B cell (primary cell): ENCODE results near the gene RTKN. TPM values are rescaled to one million over a fixed set of nuclear protein-coding genes. Genes with fewer than 3 reads are reported as not detected.

Experiments used
- ATAC-seq: fragments of 200-7000 bp; cut with Tn5 transposase; one replicate; pipeline ENCODE4 v1.10.0; 2021; ENCODE audit warnings: low read depth, mild to moderate bottlenecking, moderate number of reproducible peaks, moderate library complexity
- CTCF ChIA-PET: fragments of 350-600 bp; sonication (Branson Sonifier 250); formaldehyde crosslinking; loops from one replicate; lab custom pipeline; 2021; ENCODE audit warnings: antibody characterized with exemption, inconsistent platforms; lab: Charles Lee
- POLR2A ChIA-PET: fragments of 350-600 bp; sonication (Branson Sonifier 250); formaldehyde crosslinking; loops from one replicate; lab custom pipeline; 2021; ENCODE audit warnings: antibody characterized with exemption; lab: Charles Lee
- DNase-seq: peaks from one replicate; pipeline ENCODE4 v3.0.0; 2013
- H2AFZ ChIP-seq: 2 replicates; pipeline ENCODE4 v1.6.1; 2012; ENCODE audit warnings: mild to moderate bottlenecking, low read depth, low read length; ENCODE audit not compliant: insufficient read depth, poor library complexity, severe bottlenecking
- H3K27ac ChIP-seq, 2 donors: 1 replicate in 1 of 2; 2 replicates in 1 of 2; pipeline ENCODE4 v1.5.1; 2012 to 2013; ENCODE audit warnings: low read length in 2 of 2, mild to moderate bottlenecking in 2 of 2, moderate library complexity in 1 of 2
- H3K27me3 ChIP-seq, 4 experiments: fragments of 200-600 bp in 1 of 4; sonication (generic) in 1 of 4; replicated peaks in 1 of 4; 1 replicate in 2 of 4; 2 replicates in 2 of 4; pipeline versions ENCODE4 v1.6.1 to v1.7.0; 2013 to 2016; ENCODE audit warnings: low read length in 3 of 4, mild to moderate bottlenecking in 2 of 4, mixed read lengths in 1 of 4, moderate library complexity in 1 of 4; ENCODE audit not compliant: insufficient read depth in 4 of 4, control insufficient read depth in 3 of 4; ENCODE audit errors: control extremely low read depth in 1 of 4
- H3K36me3 ChIP-seq, 2 experiments: replicated peaks in 1 of 2; 1 replicate in 1 of 2; 2 replicates in 1 of 2; pipeline versions ENCODE4 v1.6.1 to v1.7.1; 2013; ENCODE audit warnings: low read length in 1 of 2; ENCODE audit not compliant: insufficient read depth in 2 of 2, control insufficient read depth in 1 of 2; ENCODE audit errors: control extremely low read depth in 1 of 2, extremely low read depth in 1 of 2
- H3K4me1 ChIP-seq, 2 donors: fragments of 200-600 bp in 1 of 2; sonication (generic) in 1 of 2; 1 replicate in 1 of 2; 2 replicates in 1 of 2; pipeline versions ENCODE4 v1.5.1 to v1.6.1; 2013 to 2017; ENCODE audit warnings: low read length in 2 of 2; ENCODE audit not compliant: control insufficient read depth in 2 of 2, insufficient read depth in 2 of 2
- H3K4me2 ChIP-seq: replicated peaks from 2 replicates; pipeline ENCODE3; 2012; ENCODE audit warnings: mild to moderate bottlenecking, low read depth, low read length; ENCODE audit not compliant: poor library complexity, severe bottlenecking
- H3K4me3 ChIP-seq, 5 experiments: fragments of 200-600 bp in 1 of 5; sonication (generic) in 1 of 5; 1 replicate in 3 of 5; 2 replicates in 2 of 5; pipeline versions ENCODE4 v1.5.1 to v1.7.0; 2011 to 2016; ENCODE audit warnings: low read length in 4 of 5, mild to moderate bottlenecking in 4 of 5, low read depth in 2 of 5, control low read depth in 1 of 5, moderate library complexity in 1 of 5; ENCODE audit not compliant: insufficient read depth in 1 of 5; ENCODE audit errors: control extremely low read depth in 1 of 5, extremely low read depth in 1 of 5
- H3K79me2 ChIP-seq: fragments of 200-600 bp; sonication (generic); one replicate; pipeline ENCODE4 v1.6.0; 2016; ENCODE audit warnings: low read length; ENCODE audit not compliant: control insufficient read depth, insufficient read depth
- H3K9ac ChIP-seq: fragments of 200-600 bp; sonication (generic); 2 replicates; pipeline ENCODE4 v1.6.1; 2017; ENCODE audit warnings: mild to moderate bottlenecking, low read length, moderate library complexity
- H3K9me3 ChIP-seq, 3 donors: one replicate each; pipeline versions ENCODE4 v1.6.1 to v1.7.1; 2013; ENCODE audit warnings: low read length in 2 of 3; ENCODE audit not compliant: control insufficient read depth in 2 of 3, insufficient read depth in 1 of 3; ENCODE audit errors: control extremely low read depth in 1 of 3
- H4K20me1 ChIP-seq: 2 replicates; pipeline ENCODE4 v1.6.0; 2012; ENCODE audit warnings: mild to moderate bottlenecking, low read length; ENCODE audit not compliant: insufficient read depth, control insufficient read depth, poor library complexity, severe bottlenecking
- H3K27ac Mint-ChIP-seq: one replicate; pipeline ENCODE4 v1.8.0; 2021; ENCODE audit warnings: mixed read lengths
- H3K27me3 Mint-ChIP-seq: one replicate; pipeline ENCODE4 v1.8.0; 2021; ENCODE audit warnings: mixed read lengths
- H3K4me1 Mint-ChIP-seq: one replicate; pipeline ENCODE4 v1.8.0; 2021; ENCODE audit warnings: mixed read lengths
- H3K4me3 Mint-ChIP-seq: one replicate; pipeline ENCODE4 v1.8.0; 2021; ENCODE audit warnings: mixed read lengths
- H3K9me3 Mint-ChIP-seq: one replicate; pipeline ENCODE4 v1.8.0; 2022; ENCODE audit warnings: mixed read lengths; ENCODE audit not compliant: insufficient read depth
- EZH2 ChIP-seq: IDR thresholded peaks from 2 replicates; pipeline ENCODE4 v1.6.1; 2012; ENCODE audit warnings: borderline replicate concordance, low read depth, mild to moderate bottlenecking, moderate library complexity, low read length; ENCODE audit not compliant: insufficient read depth, poor library complexity, severe bottlenecking
- WGBS: methylation state at CpG from one replicate; pipeline ENCODE4 v1.1.5; 2013; ENCODE audit warnings: missing lambda C conversion rate; ENCODE audit not compliant: insufficient coverage; 5-methylcytosine and 5-hydroxymethylcytosine counted together
- intact Hi-C: fragments of 100-400 bp; cut with micrococcal nuclease; formaldehyde crosslinking; loops from one replicate; pipeline ENCODE4 v1.10.0; 2022
- polyA plus RNA-seq: library from polyadenylated mRNA; depleted of rRNA; stranded (reverse); fragments of >200 nt; gene quantifications from 2 replicates; pipeline ENCODE4 v1.2.3, GENCODE V29; 2012
- total RNA-seq, 2 donors: library from RNA; stranded (reverse); fragments of 120-200 nt in 1 of 2; gene quantifications; 1 replicate in 1 of 2; 2 replicates in 1 of 2; pipeline versions ENCODE4 v1.2.3 to v1.2.4, GENCODE V29; 2013 to 2022
- TF ChIP-seq, protein P1 (sequence below): fragments of 200-600 bp; IDR thresholded peaks from one replicate; pipeline ENCODE4 v1.8.0; 2022; ENCODE audit warnings: antibody characterized with exemption, mild to moderate bottlenecking

The RTKN gene
- total and polyA plus RNA-seq, 2 donors (not counting 1 experiment from before 2014, with no cell fraction given): 5.1 to 10.5 TPM

DNA sequence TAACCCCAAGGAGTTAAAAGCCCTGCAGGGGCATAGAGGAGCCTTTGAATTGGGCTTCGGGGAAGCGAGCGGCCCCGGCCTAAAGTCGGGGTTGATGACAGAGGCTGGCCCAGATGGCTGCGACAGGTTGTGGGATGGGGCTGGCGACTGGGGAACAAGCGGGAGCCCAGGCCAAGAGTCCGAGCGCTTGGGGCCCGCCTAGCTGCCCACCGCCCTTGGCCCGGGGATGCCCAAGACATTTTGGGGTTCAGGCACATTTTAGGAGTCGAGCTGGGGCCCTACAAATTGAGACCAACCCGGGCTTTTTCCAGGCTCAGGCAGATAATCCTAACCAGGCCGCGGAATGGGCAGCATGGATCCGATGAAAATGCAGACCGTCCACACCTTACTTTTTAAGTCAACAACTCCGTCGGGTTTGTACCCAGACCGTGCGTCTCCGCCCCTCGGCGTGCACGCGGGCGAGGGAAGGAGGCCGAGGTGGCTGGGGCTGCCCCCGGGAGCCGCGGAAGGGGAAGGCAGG, 507 bp downstream of the RTKN start:
- no peak overlapping the region for H3K27ac Mint-ChIP-seq
- CTCF ChIA-PET: interaction anchor here (1.0 kb wide), 1 partner anchor 91 kb away, joined by 4 read pairs; no protein-coding TSS in a partner anchor

More for the DNA sequence above, 507 bp downstream of the RTKN start:
- Mint-ChIP-seq H3K4me3 (peak overlapping the region; percentile 83), H3K9me3 (no peaks in the 10 kb centered on the region), H3K4me1 (peaks cover 44% of the 10 kb centered on the region), H3K27me3 (peaks cover 19% of the 10 kb centered on the region)
- POLR2A ChIA-PET: interaction anchor here (1.1 to 1.3 kb wide), 2 partner anchors 13 to 20 kb away, joined by 3 to 4 read pairs; partner anchors contain the start of genes C2orf81, INO80B and WDR54
- no peak for TF ChIP-seq EZH2
- TF ChIP-seq, protein P1, sequence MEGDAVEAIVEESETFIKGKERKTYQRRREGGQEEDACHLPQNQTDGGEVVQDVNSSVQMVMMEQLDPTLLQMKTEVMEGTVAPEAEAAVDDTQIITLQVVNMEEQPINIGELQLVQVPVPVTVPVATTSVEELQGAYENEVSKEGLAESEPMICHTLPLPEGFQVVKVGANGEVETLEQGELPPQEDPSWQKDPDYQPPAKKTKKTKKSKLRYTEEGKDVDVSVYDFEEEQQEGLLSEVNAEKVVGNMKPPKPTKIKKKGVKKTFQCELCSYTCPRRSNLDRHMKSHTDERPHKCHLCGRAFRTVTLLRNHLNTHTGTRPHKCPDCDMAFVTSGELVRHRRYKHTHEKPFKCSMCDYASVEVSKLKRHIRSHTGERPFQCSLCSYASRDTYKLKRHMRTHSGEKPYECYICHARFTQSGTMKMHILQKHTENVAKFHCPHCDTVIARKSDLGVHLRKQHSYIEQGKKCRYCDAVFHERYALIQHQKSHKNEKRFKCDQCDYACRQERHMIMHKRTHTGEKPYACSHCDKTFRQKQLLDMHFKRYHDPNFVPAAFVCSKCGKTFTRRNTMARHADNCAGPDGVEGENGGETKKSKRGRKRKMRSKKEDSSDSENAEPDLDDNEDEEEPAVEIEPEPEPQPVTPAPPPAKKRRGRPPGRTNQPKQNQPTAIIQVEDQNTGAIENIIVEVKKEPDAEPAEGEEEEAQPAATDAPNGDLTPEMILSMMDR: no peak
- H3K79me2 ChIP-seq: no peaks in the 10 kb centered on the region
- peaks cover 0 to 43% (median 13%) of the 10 kb centered on the region in 4 experiments for H3K27me3 ChIP-seq
- H2AFZ ChIP-seq: peak overlapping the region; percentile 81
- intact Hi-C loops: no loop called here
- 59% methylated on average over 33 of the region's 33 CpGs for WGBS
- no peaks in the 10 kb centered on the region for H4K20me1 ChIP-seq
- H3K27ac ChIP-seq: no peak overlapping the region
- H3K36me3 ChIP-seq: no peaks in the 10 kb centered on the region
- H3K4me3 ChIP-seq: peak overlapping the region in 4 of 5 experiments; percentile 31 to 60 (median 52)
- H3K9ac ChIP-seq: peak overlapping the region; percentile 57
- peak overlapping the region; percentile 95 for H3K4me2 ChIP-seq
- DNase-seq (no peak), ATAC-seq (no peak)
- peaks cover 36 to 46% of the 10 kb centered on the region in 2 donors for H3K4me1 ChIP-seq
- peaks cover 0 to 9% (median 0%) of the 10 kb centered on the region in 3 donors for H3K9me3 ChIP-seq
